ENCODE measurements around the gene SERTM2.

DNA sequence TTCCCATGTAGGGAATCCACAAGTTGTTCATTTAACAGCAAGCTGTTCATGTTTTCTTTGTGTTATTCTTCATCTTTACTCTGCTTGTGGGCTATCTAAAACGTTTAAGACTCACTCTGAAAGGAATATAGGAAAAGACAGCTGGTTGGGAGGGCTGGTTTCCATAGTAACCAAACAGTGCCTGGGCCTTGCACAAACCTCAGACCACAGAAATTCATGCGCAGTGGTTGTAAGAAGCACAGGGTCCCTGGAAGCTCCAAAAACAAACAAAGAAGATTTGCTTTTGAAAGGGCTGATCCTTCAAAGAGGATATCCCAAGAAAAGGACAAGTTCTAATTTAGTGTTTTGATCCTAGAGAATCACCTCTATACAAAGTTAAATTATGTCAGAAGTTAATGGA is 7.8 kb downstream of the SERTM2 start:
- TF ChIP-seq PHF8 (conservative IDR thresholded peaks at IDR 0.05; ENCODE audit: low read depth, low read length) (no peak), POLR2A (IDR thresholded peaks at IDR 0.05; ENCODE audit: control extremely low read depth in 1 of 2, low read depth in 2 of 2, low read length in 2 of 2) (no peak), SUZ12 (IDR thresholded peaks at IDR 0.05; ENCODE audit: low read length) (no peak), EZH2 (IDR thresholded peaks at IDR 0.05; ENCODE audit: low read depth, low read length, severe bottlenecking) (no peak), CEBPB (IDR thresholded peaks at IDR 0.05; ENCODE audit: low read depth, low read length) (no peak), SIN3A (conservative IDR thresholded peaks at IDR 0.05 in 1 of 2, IDR thresholded peaks at IDR 0.05 in 1 of 2; ENCODE audit: low read depth in 1 of 2, low read length in 2 of 2) (no peak), YY1 (IDR thresholded peaks at IDR 0.05; ENCODE audit: low read depth, low read length) (no peak), BCL11A (IDR thresholded peaks at IDR 0.05; ENCODE audit: low read depth in 2 of 2, low read length in 2 of 2) (no peak)
- TF ChIP-seq, protein P1, sequence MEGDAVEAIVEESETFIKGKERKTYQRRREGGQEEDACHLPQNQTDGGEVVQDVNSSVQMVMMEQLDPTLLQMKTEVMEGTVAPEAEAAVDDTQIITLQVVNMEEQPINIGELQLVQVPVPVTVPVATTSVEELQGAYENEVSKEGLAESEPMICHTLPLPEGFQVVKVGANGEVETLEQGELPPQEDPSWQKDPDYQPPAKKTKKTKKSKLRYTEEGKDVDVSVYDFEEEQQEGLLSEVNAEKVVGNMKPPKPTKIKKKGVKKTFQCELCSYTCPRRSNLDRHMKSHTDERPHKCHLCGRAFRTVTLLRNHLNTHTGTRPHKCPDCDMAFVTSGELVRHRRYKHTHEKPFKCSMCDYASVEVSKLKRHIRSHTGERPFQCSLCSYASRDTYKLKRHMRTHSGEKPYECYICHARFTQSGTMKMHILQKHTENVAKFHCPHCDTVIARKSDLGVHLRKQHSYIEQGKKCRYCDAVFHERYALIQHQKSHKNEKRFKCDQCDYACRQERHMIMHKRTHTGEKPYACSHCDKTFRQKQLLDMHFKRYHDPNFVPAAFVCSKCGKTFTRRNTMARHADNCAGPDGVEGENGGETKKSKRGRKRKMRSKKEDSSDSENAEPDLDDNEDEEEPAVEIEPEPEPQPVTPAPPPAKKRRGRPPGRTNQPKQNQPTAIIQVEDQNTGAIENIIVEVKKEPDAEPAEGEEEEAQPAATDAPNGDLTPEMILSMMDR (IDR thresholded peaks at IDR 0.05; ENCODE audit: control extremely low read depth in 1 of 3, insufficient read depth in 1 of 3, low read depth in 1 of 3, low read length in 3 of 3): no peak
- TF ChIP-seq, protein P2, sequence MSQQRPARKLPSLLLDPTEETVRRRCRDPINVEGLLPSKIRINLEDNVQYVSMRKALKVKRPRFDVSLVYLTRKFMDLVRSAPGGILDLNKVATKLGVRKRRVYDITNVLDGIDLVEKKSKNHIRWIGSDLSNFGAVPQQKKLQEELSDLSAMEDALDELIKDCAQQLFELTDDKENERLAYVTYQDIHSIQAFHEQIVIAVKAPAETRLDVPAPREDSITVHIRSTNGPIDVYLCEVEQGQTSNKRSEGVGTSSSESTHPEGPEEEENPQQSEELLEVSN (IDR thresholded peaks at IDR 0.05): no peak
